NCI-H82 (cell line): ENCODE measurements around the gene ANKRD23.
"Not testable (repeated sequence)": the region's sequence is repeated elsewhere in the genome, so short reads cannot be mapped to it uniquely, and the experiment has no call there.

Experiments used
- DNase-seq: peaks from one replicate; lab custom pipeline; 2025; lab: John Stamatoyannopoulos, UW

ANKRD23 gene

DNA sequence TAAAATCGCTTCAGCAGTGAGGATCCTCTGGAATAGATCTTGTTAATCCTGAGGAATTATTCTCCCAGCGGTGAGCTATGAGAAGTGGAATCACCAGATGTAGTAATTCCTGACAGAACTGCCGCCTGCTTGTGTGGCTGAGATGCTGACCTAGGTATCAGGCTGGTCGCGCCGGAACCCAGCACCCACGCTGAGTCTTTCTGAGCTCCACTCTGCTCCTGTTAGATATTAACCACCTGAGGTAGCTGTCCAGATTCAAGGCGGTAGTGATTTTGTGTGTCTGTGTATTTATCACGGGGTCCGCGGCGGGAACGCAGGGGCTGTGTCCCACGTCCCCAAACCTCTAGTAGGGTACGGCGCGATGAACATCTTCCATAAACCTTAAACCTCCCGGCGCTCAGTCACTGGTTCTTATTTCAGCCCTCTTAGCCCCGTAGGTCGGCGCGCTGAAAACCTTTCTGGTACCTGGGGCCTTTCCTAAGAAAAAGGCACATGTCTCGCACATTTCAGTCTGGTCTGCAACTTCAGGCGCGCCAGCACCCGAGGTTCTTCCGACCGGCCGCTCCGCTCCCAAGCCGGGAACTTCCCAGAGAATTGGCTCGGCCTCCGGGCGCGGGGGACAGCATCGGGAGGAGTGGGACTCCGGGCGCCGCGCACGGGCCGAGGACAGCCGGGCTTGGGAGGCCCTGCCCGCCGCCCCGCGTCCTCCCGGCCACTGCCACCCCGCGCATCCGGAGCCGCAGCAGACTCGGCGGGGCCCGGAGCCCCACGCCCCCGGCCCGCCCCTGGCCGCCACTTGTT, 28.3 kb downstream of the ANKRD23 start:
- DNase-seq: peak; percentile 86

DNA sequence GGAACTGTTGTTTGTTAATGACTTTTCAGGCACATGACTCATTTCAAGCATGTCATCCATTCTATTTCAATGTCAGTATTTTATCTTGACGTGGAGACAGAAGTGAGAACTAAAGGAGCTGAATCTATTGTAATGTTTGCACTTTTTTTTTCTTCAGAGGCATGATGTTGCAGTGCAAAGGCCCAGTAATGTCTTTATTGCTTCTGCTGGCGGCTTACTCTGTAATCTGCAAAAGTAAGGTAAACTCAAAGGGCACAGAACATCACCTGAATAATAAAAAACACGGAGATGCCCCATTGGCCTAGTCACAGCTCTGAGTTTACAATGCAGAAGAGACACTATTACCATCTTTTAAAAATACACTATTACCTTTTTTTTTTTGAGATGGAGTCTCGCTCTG, 30.2 kb downstream of the ANKRD23 start:
- DNase-seq: no peak

DNA sequence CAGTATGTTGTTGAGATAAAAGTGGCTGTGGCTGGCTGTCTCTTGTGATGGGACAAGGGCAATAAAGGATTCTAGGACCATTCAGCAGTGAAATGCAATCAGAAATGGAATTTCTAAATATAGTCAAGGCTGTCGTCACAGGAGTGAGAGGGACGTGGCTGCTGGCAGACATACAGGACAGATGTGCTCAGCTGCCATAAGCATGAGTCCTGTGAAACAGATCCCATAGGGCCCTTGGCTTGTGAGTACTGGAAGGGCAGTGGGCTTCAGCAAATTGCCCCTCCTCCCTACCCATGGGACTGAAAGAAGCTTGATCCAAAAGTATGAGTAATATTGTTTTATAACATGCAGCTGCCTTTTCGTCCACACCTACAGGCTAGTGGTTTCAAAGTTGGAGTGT, 31.9 kb downstream of the ANKRD23 start:
- no peak for DNase-seq

DNA sequence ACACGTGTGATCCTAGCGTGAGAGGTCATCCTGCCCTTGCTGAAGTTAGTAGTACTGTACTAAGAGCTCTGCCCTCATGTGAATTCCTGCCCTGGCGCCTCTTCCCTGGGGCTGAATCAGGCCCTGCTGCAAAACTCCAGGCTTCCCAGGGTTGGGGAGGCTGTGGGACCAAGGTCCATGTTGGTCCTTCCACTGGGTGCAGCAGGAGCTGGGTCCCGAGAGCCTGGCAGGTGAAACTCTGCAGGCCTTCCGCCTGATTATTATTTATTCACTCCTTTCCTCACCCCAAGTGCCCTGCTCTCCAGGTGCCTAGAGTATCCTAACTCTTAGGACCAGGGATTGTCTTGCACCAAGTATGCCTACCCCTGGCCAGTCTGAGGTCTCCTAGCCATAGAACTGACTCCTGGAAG, 33.0 kb downstream of the ANKRD23 start:
- no peak for DNase-seq

DNA sequence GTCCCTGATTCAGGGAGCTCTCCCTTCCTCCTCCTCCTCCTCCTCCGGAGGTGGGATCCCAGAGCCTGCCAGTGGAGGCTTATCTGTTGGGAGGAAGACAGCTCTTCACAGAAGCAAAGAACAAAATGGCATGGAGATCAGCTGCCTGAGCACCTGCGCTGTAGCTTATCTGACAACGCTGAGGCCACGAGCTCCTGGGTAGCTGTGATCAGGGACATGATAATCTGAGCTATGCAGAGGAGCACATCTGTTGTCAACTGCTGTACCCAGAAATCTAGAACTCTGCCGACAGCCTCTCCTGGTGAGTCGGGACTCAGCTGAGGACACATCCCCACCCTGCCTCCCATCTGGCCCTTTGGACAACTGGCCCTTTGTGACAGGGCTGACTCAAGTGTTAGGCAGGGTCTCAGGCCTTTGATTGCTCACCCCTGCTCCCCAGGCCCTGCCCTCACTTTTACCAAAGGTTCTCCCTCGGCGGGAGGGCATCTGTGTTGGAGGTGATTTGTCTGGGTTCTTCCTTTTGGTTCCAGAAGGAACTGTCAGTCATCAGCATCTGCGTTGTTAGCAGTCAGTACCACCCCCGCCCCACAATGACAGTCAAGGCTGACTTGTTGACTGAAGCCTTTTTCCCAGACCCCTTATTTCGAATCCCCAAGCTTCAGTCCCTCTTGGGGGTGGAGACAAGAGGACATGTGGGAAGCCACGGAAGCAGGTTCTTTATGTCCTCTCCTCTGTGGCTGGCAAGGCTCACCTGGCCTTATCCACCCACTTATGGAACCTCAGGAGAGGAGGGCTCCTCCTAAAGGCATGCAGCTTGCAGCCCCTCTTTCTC, 33.7 kb downstream of the ANKRD23 start:
- DNase-seq: peak; percentile 60

DNA sequence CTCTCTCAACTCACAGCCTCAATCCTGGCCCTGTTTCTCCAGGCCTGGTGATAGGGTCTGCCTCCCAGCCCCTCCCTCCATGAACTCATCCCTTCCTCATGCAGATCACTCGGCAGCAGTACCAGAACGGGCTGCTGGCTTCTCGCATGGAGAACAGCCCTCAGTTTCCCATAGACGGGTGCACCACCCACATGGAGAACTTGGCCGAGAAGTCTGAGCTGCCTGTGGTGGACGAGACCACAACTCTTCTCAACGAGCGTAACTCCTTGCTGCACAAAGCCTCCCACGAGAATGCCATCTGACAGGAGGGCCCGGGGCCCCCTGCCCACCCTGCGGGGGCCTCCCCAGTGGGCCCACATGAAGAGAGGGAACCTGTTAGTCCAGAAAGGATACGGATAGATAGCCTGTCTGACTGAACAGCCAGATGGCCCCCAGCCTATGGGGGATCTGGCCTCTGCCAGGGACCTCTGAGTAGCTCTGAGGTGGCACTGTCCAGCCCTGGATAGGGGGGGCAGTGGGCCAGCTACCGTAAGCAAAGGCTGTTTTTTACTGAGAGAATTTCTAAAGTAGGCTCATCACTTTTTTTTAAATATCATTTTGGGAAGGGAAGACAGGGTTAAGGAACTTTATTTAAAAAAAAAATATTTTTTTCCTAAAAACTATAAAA, 34.5 kb downstream of the ANKRD23 start:
- no peak for DNase-seq

DNA sequence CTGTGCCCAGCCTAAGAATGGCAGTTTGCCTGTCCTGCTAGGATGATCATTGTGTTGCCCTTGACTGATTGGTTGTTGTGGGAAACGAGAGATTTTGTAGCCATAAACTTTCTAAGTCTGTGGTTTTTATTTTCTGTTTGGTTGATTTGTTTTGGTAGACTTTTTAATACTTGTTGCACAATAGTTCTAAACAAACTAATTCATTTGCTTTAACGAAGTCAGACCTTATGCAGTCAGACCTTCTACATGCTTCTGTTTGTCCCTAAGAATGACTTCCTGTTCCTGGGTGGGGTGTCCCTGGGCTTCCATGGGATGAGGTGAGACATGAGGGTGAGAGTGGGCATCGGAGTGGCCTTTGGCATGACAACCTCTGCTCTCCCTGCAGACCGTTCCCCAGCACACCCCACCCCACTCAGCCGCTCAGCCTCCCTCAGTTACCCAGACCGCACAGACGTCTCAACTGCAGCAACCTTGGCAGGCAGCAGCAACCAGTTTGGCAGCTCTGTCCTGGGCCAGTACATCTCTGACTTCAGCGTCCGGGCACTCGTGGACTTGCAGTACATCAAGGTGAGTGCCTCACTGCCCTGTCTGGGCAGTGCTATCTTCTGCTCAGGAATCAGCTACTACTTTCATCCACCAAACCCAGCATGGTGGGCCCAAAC, 35.5 kb downstream of the ANKRD23 start:
- DNase-seq: no peak

DNA sequence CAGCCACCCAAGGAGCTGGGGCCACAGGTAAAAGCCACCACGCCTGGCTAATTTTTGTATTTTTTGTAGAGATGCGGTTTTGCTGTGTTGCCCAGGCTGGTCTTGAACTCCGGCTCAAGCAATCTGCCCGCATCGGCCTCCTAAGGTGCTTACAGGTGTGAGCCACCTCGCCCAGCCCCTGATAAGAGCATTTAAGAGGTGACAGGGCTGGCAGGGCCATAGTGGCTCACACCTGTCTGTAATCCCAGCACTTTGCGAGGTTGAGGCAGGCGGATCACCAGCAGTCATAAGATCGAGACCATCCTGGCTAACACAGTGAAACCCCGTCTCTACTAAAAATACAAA, 36.7 kb downstream of the ANKRD23 start:
- DNase-seq: no peak

DNA sequence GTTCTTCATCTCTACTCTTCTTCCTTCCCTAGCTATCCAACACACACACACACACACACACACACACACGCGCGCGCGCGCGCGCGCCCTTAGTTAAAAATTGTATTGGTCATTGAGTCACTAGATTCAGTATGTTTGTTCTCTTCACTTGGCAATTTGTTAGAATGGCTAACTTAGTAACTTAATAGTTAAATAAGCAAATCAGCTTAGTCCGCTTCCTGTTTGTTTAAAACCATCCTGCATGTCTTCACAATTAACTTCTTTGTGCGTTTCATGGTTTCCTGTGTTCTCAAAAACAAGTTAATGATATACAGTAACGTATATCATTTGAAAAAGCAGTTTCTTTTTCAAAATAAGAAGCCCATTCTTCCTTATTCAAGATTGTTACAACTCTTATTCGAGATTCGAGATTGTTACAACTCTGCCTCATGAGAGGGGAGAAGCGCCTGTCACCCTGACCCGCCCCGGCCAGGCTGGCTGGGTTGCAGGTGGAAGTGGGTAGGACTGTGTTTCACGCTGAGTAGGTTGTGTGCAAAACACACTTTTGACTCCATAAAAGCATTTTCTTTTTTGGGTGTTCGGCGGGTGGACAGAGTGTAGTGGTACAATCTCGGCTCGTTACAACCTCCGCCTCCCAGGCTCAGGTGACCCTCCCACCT, 37.2 kb downstream of the ANKRD23 start:
- DNase-seq: no peak

DNA sequence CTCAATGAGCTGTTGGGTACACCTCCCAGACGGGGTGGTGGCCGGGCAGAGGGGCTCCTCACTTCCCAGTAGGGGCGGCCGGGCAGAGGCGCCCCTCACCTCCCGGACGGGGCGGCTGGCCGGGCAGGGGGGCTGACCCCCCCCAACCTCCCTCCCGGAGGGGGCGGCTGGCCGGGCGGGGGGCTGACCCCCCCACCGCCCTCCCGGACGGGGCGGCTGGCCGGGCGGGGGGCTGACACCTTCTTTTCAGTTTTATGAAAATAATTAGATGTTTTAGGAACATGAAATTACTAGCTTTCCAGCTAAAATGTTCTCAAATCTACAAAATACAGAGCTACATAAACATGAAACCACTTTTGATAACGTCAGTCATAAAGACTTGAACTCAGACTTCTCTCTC, 37.9 kb downstream of the ANKRD23 start:
- DNase-seq: not testable (repeated sequence)

DNA sequence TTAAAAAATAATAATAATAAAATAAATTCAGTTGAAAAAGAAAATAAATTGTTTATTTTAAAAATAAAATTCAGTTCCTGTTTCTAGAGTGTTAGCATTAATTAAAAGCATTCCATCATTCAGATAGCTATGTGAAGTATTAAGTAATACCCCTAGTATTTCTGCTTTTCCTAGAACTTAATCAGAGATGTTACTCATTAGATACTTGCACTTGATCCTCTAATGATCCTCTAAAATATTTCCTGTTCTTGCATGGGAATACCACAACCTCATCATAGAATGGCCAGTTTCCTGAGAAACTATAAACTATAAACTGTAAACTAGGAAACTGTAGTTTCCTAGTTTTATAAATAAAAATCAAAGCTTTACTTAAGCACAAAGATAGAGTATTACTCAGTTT, 38.8 kb downstream of the ANKRD23 start:
- DNase-seq: no peak

DNA sequence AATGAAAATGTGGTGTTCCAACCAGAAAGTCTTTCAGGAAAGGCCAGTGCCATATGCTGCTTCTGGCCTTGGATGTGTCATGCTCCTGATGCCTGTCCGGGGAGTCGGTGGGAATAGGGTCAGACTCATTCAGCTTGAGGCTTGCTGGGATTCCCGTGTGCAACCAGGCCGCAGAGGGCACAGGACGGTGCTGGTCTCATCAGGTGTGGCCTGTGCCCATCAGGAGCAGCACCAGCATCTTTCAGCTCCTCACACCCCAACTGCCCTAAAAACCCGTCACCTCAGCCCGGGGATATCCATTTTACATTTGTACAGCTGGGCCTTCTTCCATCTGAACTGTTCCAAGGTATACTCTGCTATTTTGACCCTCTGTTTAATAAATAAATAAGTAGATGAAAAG, 41.1 kb downstream of the ANKRD23 start:
- no peak for DNase-seq

DNA sequence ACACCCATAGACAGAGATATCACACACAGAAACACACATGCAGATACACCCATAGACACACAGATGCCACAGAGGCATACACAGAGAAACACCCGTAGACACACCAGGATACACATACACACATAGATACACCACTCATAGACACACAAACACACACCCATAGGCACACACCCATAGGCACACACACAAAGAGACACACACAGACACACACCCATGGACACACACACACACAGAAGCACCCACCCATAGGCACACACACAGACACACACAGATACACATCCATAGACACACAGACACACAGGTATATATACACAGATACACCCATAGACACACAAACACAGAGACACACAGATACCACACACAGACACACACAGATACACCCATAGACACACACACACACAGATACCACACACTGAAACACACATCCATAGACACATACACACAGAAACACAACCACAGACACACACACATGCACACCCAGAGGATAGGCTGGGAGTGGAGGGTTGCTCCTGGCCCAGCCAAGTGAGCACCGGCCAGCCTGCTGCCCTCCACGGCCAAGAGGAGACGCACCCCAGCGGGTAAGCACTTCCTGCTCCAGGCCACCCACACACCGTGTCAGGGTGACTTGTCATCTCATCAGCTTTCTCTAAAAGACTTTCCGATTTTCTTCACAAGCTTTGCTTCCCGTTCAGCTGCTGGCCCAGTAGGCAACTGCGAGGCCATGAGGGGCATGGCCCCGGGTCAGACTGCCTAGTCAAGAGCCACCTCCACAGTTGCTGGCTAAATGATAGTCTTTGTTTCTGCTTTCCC, 41.8 kb downstream of the ANKRD23 start:
- no peak for DNase-seq

DNA sequence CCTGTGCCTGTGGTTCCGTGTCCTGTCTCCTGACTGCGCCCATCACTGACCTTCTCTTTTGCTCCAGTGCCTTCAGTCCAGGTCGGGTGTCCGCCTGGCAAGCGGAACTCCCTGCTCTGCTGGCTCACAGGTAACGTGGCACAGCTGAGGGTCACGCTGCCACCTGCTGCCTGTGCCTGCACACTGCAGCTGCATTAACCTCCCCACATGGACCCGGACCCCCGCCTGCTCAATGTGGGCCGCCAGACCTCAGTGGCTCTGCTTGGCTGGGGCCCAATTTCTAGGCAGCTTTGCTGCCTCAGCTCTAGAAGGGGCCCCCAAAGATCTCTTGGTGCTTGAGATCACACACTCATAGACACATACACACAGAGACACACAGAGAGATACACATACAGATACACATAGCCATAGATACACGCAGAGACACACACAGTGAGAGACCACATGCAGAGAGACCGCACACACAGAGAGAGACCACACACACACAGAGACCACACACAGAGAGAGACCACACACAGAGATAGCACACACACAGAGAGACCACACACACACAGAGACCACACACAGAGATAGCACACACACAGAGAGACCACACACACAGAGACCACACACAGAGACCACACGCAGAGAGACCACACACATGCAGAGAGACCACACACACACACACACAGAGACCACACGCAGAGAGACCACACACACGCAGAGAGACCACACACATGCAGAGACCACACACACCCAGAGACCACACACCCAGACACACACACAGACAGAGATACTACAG, 42.6 kb downstream of the ANKRD23 start:
- DNase-seq: peak; percentile 85

DNA sequence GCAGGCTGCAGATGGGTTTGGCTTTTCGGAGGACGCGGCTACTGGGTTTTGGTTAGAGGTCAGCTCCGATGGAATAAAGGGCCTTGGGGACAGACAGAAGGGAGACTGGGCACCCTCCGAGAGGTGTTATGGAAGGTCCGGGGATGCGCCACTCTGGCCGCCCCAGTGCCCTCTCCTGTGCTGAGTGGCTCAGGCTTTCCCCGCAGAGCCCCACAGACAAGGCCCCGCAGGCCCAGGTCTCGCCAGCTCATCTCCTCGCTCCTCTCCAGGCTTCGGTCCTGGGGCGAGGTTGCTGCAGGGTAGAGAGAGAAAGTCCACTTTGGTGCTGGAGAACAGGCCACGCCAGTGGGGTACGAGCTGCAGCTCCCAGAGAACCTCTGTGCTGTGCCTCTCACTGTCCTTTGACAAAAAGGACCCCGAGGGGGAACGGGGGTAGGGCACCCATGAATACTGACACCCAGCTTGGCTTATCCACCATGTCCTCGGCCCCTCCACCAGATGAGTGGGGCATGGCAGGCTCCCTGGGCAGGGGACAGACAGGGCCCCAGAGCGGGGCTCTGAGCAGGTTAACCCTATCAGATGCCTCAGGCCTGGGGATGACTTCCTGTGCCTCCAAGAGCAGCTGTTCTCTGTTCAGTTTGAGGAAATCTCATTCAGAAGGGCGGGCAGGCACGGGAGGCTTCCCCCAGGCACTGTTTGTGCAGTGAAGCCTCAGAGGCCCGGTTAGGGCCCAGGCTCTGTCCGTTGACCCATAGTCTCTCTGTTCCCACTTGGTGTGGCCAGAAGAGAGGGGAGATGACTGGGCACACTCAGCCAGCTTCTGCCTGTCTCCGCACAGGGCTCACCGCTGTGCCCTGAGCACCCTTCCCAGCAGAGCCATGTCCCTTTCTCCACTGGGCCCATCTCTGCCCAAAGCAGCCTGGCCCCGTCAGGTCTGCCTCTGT, 43.5 kb downstream of the ANKRD23 start:
- DNase-seq: peak; percentile 52

DNA sequence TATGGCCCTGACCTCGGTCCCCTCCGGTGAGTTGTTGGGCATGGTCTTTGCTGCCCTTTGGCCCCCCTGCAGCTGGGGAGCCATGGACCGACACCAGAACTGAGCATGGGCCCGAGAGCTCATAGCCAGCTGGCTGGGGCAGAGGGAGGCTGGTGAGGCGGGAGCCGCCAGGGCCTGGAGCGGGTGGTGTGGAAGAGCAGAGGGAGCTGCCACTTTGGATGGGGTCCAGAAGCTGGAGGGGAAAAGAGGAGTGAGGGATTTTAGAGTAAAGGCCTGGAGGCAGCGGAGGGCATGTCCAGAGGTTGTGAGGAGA, 44.2 kb downstream of the ANKRD23 start:
- DNase-seq: no peak

DNA sequence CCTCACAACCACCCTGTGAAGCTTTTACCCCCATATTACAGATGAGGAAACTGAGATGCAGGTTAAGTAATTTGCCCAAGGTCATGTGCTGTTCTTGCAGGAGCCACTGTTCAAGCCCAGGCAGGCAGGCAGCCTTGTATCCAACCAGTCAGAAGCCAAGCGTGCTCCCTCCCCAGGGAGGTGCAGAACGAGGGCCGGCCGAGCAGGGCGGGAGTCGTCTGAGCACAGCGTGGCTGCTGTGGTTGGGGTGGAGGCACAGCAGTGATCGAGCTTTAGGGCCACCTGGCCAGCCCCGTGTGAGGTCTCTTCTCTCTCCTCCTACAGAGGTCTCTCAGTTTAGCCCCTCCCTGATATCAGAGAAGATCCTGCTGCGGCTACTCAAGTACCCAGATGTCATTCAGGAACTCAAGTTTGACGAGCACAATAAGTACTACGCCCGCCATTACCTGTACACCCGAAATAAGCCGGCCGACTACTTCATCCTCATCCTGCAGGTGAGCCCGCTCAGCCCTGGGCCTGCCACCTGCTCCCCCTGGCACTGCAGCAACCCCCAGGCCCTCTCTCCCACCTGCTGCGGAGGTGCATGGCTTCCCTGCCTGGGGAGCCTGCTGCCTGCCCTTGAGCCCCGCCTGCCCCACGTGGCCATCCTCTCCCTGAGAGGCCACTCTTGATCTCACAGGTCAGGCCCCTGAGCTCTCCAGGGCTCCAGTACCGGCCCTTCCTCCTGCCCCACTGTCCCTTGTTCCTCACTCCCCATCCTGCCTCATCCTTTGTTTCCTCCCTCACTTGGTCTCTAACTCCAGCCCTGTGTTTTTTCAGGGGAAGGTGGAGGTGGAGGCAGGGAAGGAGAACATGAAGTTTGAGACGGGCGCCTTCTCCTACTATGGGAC, 44.8 kb downstream of the ANKRD23 start:
- DNase-seq: no peak

DNA sequence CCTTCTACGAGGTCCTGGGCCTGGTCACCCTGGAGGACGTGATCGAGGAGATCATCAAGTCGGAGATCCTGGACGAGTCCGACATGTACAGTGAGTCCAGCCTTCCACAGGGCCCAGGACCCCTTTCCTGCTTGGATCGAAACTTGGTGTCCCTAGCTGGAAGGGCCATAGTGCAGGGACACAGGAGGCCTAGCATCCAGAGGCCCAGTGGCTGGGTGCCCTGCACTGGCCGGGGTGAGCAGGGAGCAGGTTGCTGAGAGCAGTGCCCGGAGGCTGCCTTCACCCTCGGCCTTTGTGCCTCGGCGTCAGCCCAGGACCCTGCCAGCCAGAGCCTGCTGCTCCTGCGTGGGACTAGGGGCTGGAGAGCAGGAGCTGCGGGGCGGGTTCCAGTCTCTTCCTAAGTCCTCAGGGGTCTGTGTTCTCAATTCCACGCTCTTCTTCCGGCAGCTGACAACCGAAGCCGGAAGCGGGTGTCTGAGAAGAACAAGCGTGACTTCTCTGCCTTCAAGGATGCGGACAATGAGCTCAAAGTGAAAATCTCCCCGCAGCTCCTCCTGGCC, 46.7 kb downstream of the ANKRD23 start:
- DNase-seq: no peak
